Neuronal stem cell (in vitro differentiated cells): ENCODE results near the gene MOB4. TPM values are rescaled to one million over a fixed set of nuclear protein-coding genes. Genes with fewer than 3 reads are reported as not detected.
A peak's percentile ranks its signal among the peaks of the same experiment; 100 is the strongest.

Source experiments
- DNase-seq: peaks from one replicate; pipeline ENCODE4 v3.0.0-alpha.2; 2013; ENCODE audit warnings: low spot score
- H2AFZ ChIP-seq: one replicate; pipeline ENCODE4 v1.6.1; 2013; ENCODE audit warnings: mild to moderate bottlenecking, low read length, inconsistent platforms
- H2AK5ac ChIP-seq: 2 replicates; pipeline ENCODE4 v1.6.1; 2013; ENCODE audit warnings: low read depth, mild to moderate bottlenecking, inconsistent platforms, low read length, moderate library complexity, mixed read lengths
- H2BK120ac ChIP-seq: 2 replicates; pipeline ENCODE4 v1.6.1; 2013; ENCODE audit warnings: low read depth, mild to moderate bottlenecking, inconsistent platforms, low read length, moderate library complexity, mixed read lengths
- H2BK12ac ChIP-seq: one replicate; pipeline ENCODE4 v1.6.1; 2013; ENCODE audit warnings: low read length, inconsistent platforms
- H2BK15ac ChIP-seq: 2 replicates; pipeline ENCODE4 v1.6.1; 2013; ENCODE audit warnings: mild to moderate bottlenecking, low read length, inconsistent platforms, mixed read lengths
- H2BK5ac ChIP-seq: one replicate; pipeline ENCODE4 v1.6.1; 2013; ENCODE audit warnings: inconsistent platforms, mild to moderate bottlenecking, low read length, moderate library complexity
- H3K14ac ChIP-seq: one replicate; pipeline ENCODE4 v1.6.1; 2013; ENCODE audit warnings: low read length, inconsistent platforms
- H3K18ac ChIP-seq: 2 replicates; pipeline ENCODE4 v1.6.1; 2013; ENCODE audit warnings: low read length, inconsistent platforms
- H3K23ac ChIP-seq: 2 replicates; pipeline ENCODE4 v1.6.1; 2013; ENCODE audit warnings: low read depth, mild to moderate bottlenecking, mixed read lengths, low read length, inconsistent platforms; ENCODE audit not compliant: poor library complexity
- H3K27ac ChIP-seq: replicated peaks from 3 replicates; pipeline ENCODE4 v1.5.1; 2013; ENCODE audit warnings: low read length, inconsistent platforms
- H3K27me3 ChIP-seq, 3 experiments: 2 replicates each; pipeline ENCODE4 v1.6.1; 2013; ENCODE audit warnings: low read length in 3 of 3, mild to moderate bottlenecking in 2 of 3, inconsistent platforms in 1 of 3, low read depth in 1 of 3, mixed read lengths in 1 of 3, moderate library complexity in 1 of 3; ENCODE audit not compliant: control insufficient read depth in 3 of 3, insufficient read depth in 3 of 3
- H3K36me3 ChIP-seq, 2 donors: replicated peaks in 1 of 2; 2 replicates each; pipeline ENCODE4 v1.6.1; 2013; ENCODE audit warnings: low read length in 2 of 2; ENCODE audit not compliant: control insufficient read depth in 2 of 2, insufficient read depth in 2 of 2
- H3K4ac ChIP-seq: 2 replicates; pipeline ENCODE4 v1.6.1; 2013; ENCODE audit warnings: inconsistent platforms, mild to moderate bottlenecking, low read length, moderate library complexity
- H3K4me1 ChIP-seq, 2 donors: 1 replicate in 1 of 2; 2 replicates in 1 of 2; pipeline ENCODE4 v1.6.1; 2013; ENCODE audit warnings: low read length in 2 of 2, low read depth in 1 of 2; ENCODE audit not compliant: control insufficient read depth in 2 of 2, insufficient read depth in 1 of 2
- H3K4me2 ChIP-seq: one replicate; pipeline ENCODE4 v1.6.1; 2013; ENCODE audit warnings: mild to moderate bottlenecking, low read length, inconsistent platforms; ENCODE audit not compliant: insufficient read depth, poor library complexity, severe bottlenecking
- H3K4me3 ChIP-seq, 2 donors: 2 replicates each; pipeline ENCODE4 v1.5.1; 2013; ENCODE audit warnings: low read length in 2 of 2, mild to moderate bottlenecking in 2 of 2, inconsistent platforms in 1 of 2, moderate library complexity in 1 of 2
- H3K79me1 ChIP-seq: one replicate; pipeline ENCODE4 v1.6.1; 2013; ENCODE audit warnings: low read depth, mild to moderate bottlenecking, inconsistent platforms, low read length, moderate library complexity
- H3K9ac ChIP-seq: one replicate; pipeline ENCODE4 v1.6.1; 2013; ENCODE audit warnings: mild to moderate bottlenecking, low read depth, low read length, inconsistent platforms; ENCODE audit not compliant: poor library complexity
- H3K9me3 ChIP-seq, 2 donors: replicated peaks in 1 of 2; 2 replicates each; pipeline versions ENCODE3 to v1.6.1; 2013; ENCODE audit warnings: low read length in 2 of 2, mild to moderate bottlenecking in 2 of 2, inconsistent platforms in 1 of 2, low read depth in 1 of 2, mixed read lengths in 1 of 2, moderate library complexity in 1 of 2; ENCODE audit not compliant: control insufficient read depth in 2 of 2, insufficient read depth in 1 of 2
- H4K8ac ChIP-seq: one replicate; pipeline ENCODE4 v1.6.1; 2013; ENCODE audit warnings: low read depth, mild to moderate bottlenecking, inconsistent platforms, low read length, moderate library complexity
- H4K91ac ChIP-seq: one replicate; pipeline ENCODE4 v1.6.1; 2013; ENCODE audit warnings: low read length, low read depth, mild to moderate bottlenecking, inconsistent platforms; ENCODE audit not compliant: poor library complexity
- WGBS, 2 donors: extraction: QIAGEN DNeasy Blood & Tissue Kit; methylation state at CpG; one replicate each; pipeline ENCODE4 v1.1.7; 2013; ENCODE audit warnings: missing lambda C conversion rate in 2 of 2, mixed read lengths in 1 of 2; ENCODE audit not compliant: insufficient read length in 2 of 2, insufficient replicate concordance in 1 of 2; ENCODE audit errors: extremely low coverage in 2 of 2; 5-methylcytosine and 5-hydroxymethylcytosine counted together
- polyA plus RNA-seq, 2 experiments: library from polyadenylated mRNA; stranded (reverse); fragments of 200-250 nt; gene quantifications; one replicate each; pipeline ENCODE4 v1.2.3, GENCODE V29; 2013

The MOB4 gene
- polyA plus RNA-seq (2013, experiment 1 of 2) = 39.5 TPM
- polyA plus RNA-seq (2013, experiment 2 of 2) = 42.0 TPM

DNA sequence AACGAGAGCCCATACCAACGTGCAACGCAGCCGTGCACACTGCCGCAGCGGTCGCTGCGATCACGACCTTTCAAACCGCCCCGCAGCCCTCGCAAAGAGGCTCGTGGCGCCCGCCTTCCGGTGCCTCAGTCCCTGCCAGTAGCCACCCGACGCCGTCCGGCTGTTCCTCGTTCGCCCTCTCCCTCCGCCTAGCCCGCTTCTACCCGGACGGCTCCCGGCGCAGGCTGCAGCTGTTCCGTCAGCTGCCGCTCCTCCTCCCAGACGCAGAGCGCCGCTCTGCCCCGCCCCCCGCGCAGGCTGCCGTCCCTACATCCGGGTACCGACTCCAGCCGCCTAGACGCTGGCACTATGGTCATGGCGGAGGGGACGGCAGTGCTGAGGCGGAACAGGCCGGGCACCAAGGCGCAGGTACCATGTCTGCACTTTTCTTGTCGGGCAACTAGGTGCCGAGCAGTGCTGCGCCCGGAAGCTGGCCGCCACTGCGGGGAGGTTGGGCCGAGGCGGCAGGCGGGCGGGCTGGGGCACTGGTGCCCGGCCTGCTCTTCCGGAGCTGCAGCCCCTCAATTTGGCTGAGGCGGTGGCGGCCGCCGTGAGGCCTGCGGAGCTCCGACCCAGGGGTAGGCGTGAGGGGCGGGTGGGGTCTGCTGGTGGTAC is at the start of gene MOB4:
MOB4 (plus strand) TSS at position 328 of the 654 bp plus-strand sequence; CDS start at position 349, 21 bp downstream.
- H2BK5ac ChIP-seq = peak within 1 kb of the TSS; percentile 45
- peak within 1 kb of the TSS; percentile 58 for H3K4me2 ChIP-seq
- no peaks in the 10 kb centered on the region for H3K27me3 ChIP-seq
- peak within 1 kb of the TSS; percentile 98 for H3K18ac ChIP-seq
- H3K9ac ChIP-seq = peak within 1 kb of the TSS; percentile 100
- H2BK15ac ChIP-seq = peak within 1 kb of the TSS; percentile 7
- H2BK120ac ChIP-seq = peak within 1 kb of the TSS; percentile 29
- no peaks in the 10 kb centered on the region for H3K9me3 ChIP-seq
- peak within 1 kb of the TSS; percentile 88 for H2AFZ ChIP-seq
- peak within 1 kb of the TSS; percentile 91 to 94 for H3K4me3 ChIP-seq
- H3K79me1 ChIP-seq = no peaks in the 10 kb centered on the region
- H3K4ac ChIP-seq = peak within 1 kb of the TSS; percentile 39
- no peak within 1 kb of the TSS for H4K8ac ChIP-seq
- peak within 1 kb of the TSS; percentile 97 for H3K23ac ChIP-seq
- no CpG with 5 or more reads among the region's 66 CpGs for WGBS, 2 donors
- H3K4me1 ChIP-seq = peaks cover 0 to 9% of the 10 kb centered on the region in 2 donors
- H2BK12ac ChIP-seq = no peak within 1 kb of the TSS
- H3K27ac ChIP-seq = peak within 1 kb of the TSS; percentile 71
- H3K14ac ChIP-seq = peak within 1 kb of the TSS; percentile 65
- peak within 1 kb of the TSS; percentile 16 for H2AK5ac ChIP-seq
- H4K91ac ChIP-seq = no peak within 1 kb of the TSS
- peaks cover 0 to 18% of the 10 kb centered on the region in 2 donors for H3K36me3 ChIP-seq
- DNase-seq = peak; percentile 95

DNA sequence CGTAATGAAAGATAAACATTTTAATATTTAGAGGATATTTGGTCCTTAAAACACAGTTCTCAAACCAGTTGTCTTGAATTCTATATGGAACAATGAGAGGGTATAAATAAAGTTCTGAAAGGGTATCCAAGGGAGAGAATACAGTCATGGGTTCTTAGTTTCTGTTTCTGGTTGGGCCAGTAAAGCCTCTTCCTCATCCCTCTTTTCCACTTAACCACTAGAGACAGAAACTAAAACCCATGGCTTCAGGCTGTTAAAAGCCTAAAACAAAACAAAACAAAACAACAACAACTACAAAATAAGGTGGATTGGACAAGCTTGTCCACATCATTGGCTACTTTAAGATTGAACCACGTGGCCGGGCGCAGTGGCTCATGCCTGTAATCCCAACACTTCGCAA is 43.7 kb upstream of the MOB4 start:
- H3K9ac ChIP-seq = no peak overlapping the region
- H3K36me3 ChIP-seq = peaks cover 0 to 61% of the 10 kb centered on the region in 2 donors
- DNase-seq = no peak
- H3K4me3 ChIP-seq = no peak overlapping the region
- no peak overlapping the region for H2AFZ ChIP-seq
- no peak overlapping the region for H2BK12ac ChIP-seq
- H3K4ac ChIP-seq = no peak overlapping the region
- no peak overlapping the region for H3K27ac ChIP-seq
- no peak overlapping the region for H2AK5ac ChIP-seq
- no peaks in the 10 kb centered on the region for H3K9me3 ChIP-seq
- H4K8ac ChIP-seq = no peak overlapping the region
- H3K23ac ChIP-seq = no peak overlapping the region
- H3K27me3 ChIP-seq = no peaks in the 10 kb centered on the region
- H3K18ac ChIP-seq = no peak overlapping the region
- no peak overlapping the region for H3K4me2 ChIP-seq
- H2BK120ac ChIP-seq = no peak overlapping the region
- no peaks in the 10 kb centered on the region for H3K79me1 ChIP-seq
- H2BK5ac ChIP-seq = no peak overlapping the region
- H3K4me1 ChIP-seq = no peaks in the 10 kb centered on the region
- no peak overlapping the region for H2BK15ac ChIP-seq
- H3K14ac ChIP-seq = no peak overlapping the region
- no peak overlapping the region for H4K91ac ChIP-seq
- WGBS, 2 donors = no CpG with 5 or more reads among the region's 5 CpGs

DNA sequence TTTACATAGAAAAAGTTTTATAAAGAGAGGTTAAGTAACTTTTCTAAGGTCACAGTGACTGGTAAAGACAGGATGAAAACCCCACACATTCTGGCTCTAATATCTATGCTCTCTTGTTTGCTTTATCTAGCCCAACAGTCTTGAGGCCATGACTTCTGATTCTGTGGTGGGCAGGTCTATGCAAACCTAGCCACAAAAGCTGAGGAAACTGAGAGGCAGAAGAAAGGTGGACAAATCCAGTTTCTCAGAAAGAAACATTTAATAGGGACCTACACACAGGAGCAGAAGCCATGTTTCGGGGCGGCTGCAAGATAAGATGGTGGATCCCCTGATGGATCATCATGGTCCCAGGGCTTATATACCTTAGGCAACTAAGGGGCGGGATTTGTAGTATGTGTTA is 38.1 kb upstream of the MOB4 start:
- Histone ChIP-seq H4K8ac (no peak overlapping the region), H2AFZ (no peak overlapping the region), H3K4me1 (no peaks in the 10 kb centered on the region), H3K18ac (no peak overlapping the region), H2BK15ac (no peak overlapping the region), H2BK5ac (no peak overlapping the region), H3K27ac (no peak overlapping the region), H4K91ac (no peak overlapping the region), H2AK5ac (no peak overlapping the region), H3K79me1 (no peaks in the 10 kb centered on the region), H3K14ac (no peak overlapping the region), H3K4me2 (no peak overlapping the region), H3K27me3 (no peaks in the 10 kb centered on the region), H3K9me3 (no peaks in the 10 kb centered on the region), H3K23ac (no peak overlapping the region), H3K9ac (no peak overlapping the region), H3K4ac (no peak overlapping the region), H2BK120ac (no peak overlapping the region), H3K4me3 (no peak overlapping the region), H3K36me3 (peaks cover 0 to 43% of the 10 kb centered on the region in 2 donors), H2BK12ac (no peak overlapping the region)
- no CpG with 5 or more reads among the region's 3 CpGs for WGBS, 2 donors
- no peak for DNase-seq

DNA sequence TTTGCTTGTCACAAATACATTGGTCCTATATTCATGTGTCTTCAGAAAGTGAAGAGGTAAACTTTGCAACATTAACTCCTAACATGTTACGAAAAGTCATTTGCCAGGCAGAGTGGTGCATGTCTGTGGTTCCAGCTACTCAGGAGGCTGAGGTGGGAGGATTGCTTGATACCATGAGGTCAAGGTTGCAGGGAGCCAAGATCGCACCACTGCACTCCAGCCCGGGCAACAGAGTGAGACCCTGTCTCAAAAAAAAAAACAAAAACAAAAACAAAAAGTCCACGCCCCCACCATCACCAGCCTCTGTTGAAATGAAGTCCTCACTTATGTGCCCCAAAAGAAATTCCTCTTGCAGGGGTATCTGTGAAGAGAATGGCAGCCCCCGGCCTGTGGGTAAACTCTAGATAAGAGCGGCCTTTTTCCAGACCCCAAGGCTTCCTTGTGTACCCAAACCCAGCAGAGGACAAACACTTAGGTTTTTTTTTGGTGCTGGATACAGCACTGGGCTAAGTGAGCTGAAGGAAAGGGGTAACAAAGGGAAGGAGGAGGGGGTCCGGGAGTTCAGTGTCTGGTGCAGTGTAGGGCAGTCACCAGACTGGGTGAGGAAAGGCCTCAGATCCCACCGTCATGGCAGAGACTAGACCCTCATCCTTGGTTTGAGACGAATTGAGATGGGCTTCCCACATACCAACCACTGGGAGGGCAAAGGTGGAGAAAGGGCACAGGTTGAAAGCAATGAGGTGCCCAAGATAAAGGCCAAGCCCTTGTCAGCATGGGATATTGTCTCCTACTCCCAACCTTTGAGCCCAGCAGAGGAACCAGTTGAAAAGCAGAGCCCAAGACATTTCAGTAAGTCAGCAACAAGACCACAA is 35.5 kb upstream of the MOB4 start:
- no CpG with 5 or more reads among the region's 9 CpGs for WGBS, 2 donors
- Histone ChIP-seq H3K27ac (no peak overlapping the region), H3K9ac (no peak overlapping the region), H3K27me3 (no peaks in the 10 kb centered on the region), H2AK5ac (no peak overlapping the region), H3K79me1 (no peaks in the 10 kb centered on the region), H2BK15ac (no peak overlapping the region), H4K8ac (no peak overlapping the region), H2BK12ac (no peak overlapping the region), H2AFZ (no peak overlapping the region), H3K4me3 (no peak overlapping the region), H2BK120ac (no peak overlapping the region), H2BK5ac (no peak overlapping the region), H3K36me3 (peaks cover 0 to 26% of the 10 kb centered on the region in 2 donors), H3K4me1 (no peaks in the 10 kb centered on the region), H3K18ac (no peak overlapping the region), H4K91ac (no peak overlapping the region), H3K4me2 (no peak overlapping the region), H3K23ac (no peak overlapping the region), H3K9me3 (peaks cover 0 to 10% of the 10 kb centered on the region in 2 donors), H3K14ac (no peak overlapping the region), H3K4ac (no peak overlapping the region)
- DNase-seq = no peak
